ENCODE results near the gene BPGM.

GRCh38 chr7:134627775-134628153, 18.9 kb upstream of the BPGM start:
- TF ChIP-seq CTCF (IDR thresholded peaks at IDR 0.05) (no peak), EZH2 (IDR thresholded peaks at IDR 0.05; ENCODE audit: borderline replicate concordance, insufficient read depth, low read depth, low read length, poor library complexity, severe bottlenecking) (no peak)
